ENCODE measurements around the gene COG1.

The COG1 gene

GRCh38 chr17:73198930-73199260 is 6.0 kb downstream of the COG1 start:
- Histone ChIP-seq H3K27me3 (ENCODE audit: insufficient read depth, low read length) (no peaks in the 10 kb centered on the region), H3K4me1 (ENCODE audit: insufficient read depth, low read length, severe bottlenecking) (peaks cover 10% of the 10 kb centered on the region)

DNA sequence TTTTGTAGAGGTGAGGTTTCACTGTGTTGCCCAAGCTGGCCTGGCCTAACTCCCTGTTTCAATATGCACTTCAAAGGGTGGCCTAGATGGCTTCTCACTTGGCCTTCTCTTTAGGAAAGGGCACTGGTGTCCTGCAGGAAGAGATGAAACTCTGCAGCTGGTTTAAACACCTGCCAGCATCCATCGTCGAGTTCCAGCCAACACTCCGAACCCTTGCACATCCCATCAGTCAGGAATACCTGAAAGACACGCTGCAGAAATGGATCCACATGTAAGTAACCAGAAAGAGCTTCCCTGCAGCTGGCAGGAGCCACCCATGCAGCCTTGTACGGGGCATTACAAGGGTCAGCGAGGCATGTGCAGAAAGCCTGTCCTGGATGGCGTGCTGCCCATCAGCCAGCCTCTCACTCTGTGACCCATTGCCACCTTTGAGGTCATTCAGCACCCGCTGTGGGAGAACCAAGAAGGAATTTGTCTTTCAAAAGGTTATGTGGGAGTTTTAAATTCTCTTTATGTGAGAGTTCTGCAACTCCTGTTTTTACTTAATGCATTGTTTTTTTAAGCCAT is 7.0 kb downstream of the COG1 start:
- H3K27me3 ChIP-seq (ENCODE audit: insufficient read depth, low read length): no peaks in the 10 kb centered on the region
- TF ChIP-seq EZH2 (IDR thresholded peaks at IDR 0.05; ENCODE audit: borderline replicate concordance, low read length): no peak
- no peak for TF ChIP-seq CTCF (IDR thresholded peaks at IDR 0.05; ENCODE audit: low read length)
- H3K9ac ChIP-seq (ENCODE audit: low read length): no peak overlapping the region
- H3K79me2 ChIP-seq (ENCODE audit: insufficient read depth, low read length): no peaks in the 10 kb centered on the region
- no peaks in the 10 kb centered on the region for H4K20me1 ChIP-seq (ENCODE audit: insufficient read depth, low read length)
- peaks cover 84% of the 10 kb centered on the region for H3K36me3 ChIP-seq (ENCODE audit: insufficient read depth, low read length)
- no peak overlapping the region for H3K27ac ChIP-seq (ENCODE audit: low read depth, low read length, poor library complexity, severe bottlenecking)
- H3K9me2 ChIP-seq (ENCODE audit: low read depth, low read length): no peaks in the 10 kb centered on the region
- H2AFZ ChIP-seq (ENCODE audit: low read length): no peak overlapping the region
- H3K9me3 ChIP-seq (ENCODE audit: low read length): no peaks in the 10 kb centered on the region
- no peak overlapping the region for H3K4me3 ChIP-seq (ENCODE audit: low read depth, low read length, poor library complexity, severe bottlenecking)
- no peak overlapping the region for H3K4me2 ChIP-seq (ENCODE audit: low read length)
- H3F3A ChIP-seq (ENCODE audit: insufficient read depth, low read length): no peaks in the 10 kb centered on the region
- peaks cover 3% of the 10 kb centered on the region for H3K4me1 ChIP-seq (ENCODE audit: insufficient read depth, low read length, severe bottlenecking)

More at GRCh38 chr17:73198930-73199260, 6.0 kb downstream of the COG1 start:
- H3K79me2 ChIP-seq (ENCODE audit: insufficient read depth, low read length): no peaks in the 10 kb centered on the region
- no peak overlapping the region for H3K4me2 ChIP-seq (ENCODE audit: low read length)
- H3K9me3 ChIP-seq (ENCODE audit: low read length): no peaks in the 10 kb centered on the region
- no peak overlapping the region for H3K9ac ChIP-seq (ENCODE audit: low read length)
- no peak overlapping the region for H3K4me3 ChIP-seq (ENCODE audit: low read depth, low read length, poor library complexity, severe bottlenecking)
- no peak overlapping the region for H2AFZ ChIP-seq (ENCODE audit: low read length)
- no peak for TF ChIP-seq EZH2 (IDR thresholded peaks at IDR 0.05; ENCODE audit: borderline replicate concordance, low read length)
- no peak for TF ChIP-seq CTCF (IDR thresholded peaks at IDR 0.05; ENCODE audit: low read length)
- H4K20me1 ChIP-seq (ENCODE audit: insufficient read depth, low read length): no peaks in the 10 kb centered on the region
- H3F3A ChIP-seq (ENCODE audit: insufficient read depth, low read length): no peaks in the 10 kb centered on the region
- H3K9me2 ChIP-seq (ENCODE audit: low read depth, low read length): no peaks in the 10 kb centered on the region
- peaks cover 75% of the 10 kb centered on the region for H3K36me3 ChIP-seq (ENCODE audit: insufficient read depth, low read length)
- no peak overlapping the region for H3K27ac ChIP-seq (ENCODE audit: low read depth, low read length, poor library complexity, severe bottlenecking)

- no peak for TF ChIP-seq CTCF (IDR thresholded peaks at IDR 0.05; ENCODE audit: low read length)
- H3K9me3 ChIP-seq (ENCODE audit: low read length): no peaks in the 10 kb centered on the region
- no peaks in the 10 kb centered on the region for H4K20me1 ChIP-seq (ENCODE audit: insufficient read depth, low read length)
- no peak overlapping the region for H2AFZ ChIP-seq (ENCODE audit: low read length)
- no peaks in the 10 kb centered on the region for H3K4me1 ChIP-seq (ENCODE audit: insufficient read depth, low read length, severe bottlenecking)
- peaks cover 90% of the 10 kb centered on the region for H3K36me3 ChIP-seq (ENCODE audit: insufficient read depth, low read length)
- H3K4me3 ChIP-seq (ENCODE audit: low read depth, low read length, poor library complexity, severe bottlenecking): no peak overlapping the region
- H3F3A ChIP-seq (ENCODE audit: insufficient read depth, low read length): no peaks in the 10 kb centered on the region
- no peak overlapping the region for H3K27ac ChIP-seq (ENCODE audit: low read depth, low read length, poor library complexity, severe bottlenecking)
- H3K9ac ChIP-seq (ENCODE audit: low read length): no peak overlapping the region
- no peaks in the 10 kb centered on the region for H3K27me3 ChIP-seq (ENCODE audit: insufficient read depth, low read length)
- no peak overlapping the region for H3K4me2 ChIP-seq (ENCODE audit: low read length)
- no peaks in the 10 kb centered on the region for H3K79me2 ChIP-seq (ENCODE audit: insufficient read depth, low read length)
- no peaks in the 10 kb centered on the region for H3K9me2 ChIP-seq (ENCODE audit: low read depth, low read length)
Measured at GRCh38 chr17:73200476-73200875, 7.6 kb downstream of the COG1 start.

Data from OCI-LY1 (cell line).